Body of pancreas (tissue), 4 donors: Measurements from ENCODE around the gene LAP3. TPM values are rescaled to one million over a fixed set of nuclear protein-coding genes. Genes with fewer than 3 reads are reported as not detected.

ENCODE experiments used
- ATAC-seq: fragments of 150-250 bp; one replicate; pipeline ENCODE4 v1.9.1; 2016
- DNase-seq, 4 donors: peaks; one replicate each; pipeline ENCODE4 v3.0.0-alpha.2; 2019
- H3K27ac ChIP-seq, 4 donors: fragments of 200-600 bp; sonication (generic); 1 replicate in 3 of 4; 2 replicates in 1 of 4; pipeline versions ENCODE4 v1.5.1 to v1.6.1; 2016 to 2019; ENCODE audit warnings: mild to moderate bottlenecking in 1 of 4, mixed read lengths in 1 of 4, moderate library complexity in 1 of 4
- H3K27me3 ChIP-seq, 2 donors: fragments of 200-600 bp; sonication (generic); one replicate each; pipeline ENCODE4 v1.6.0; 2016; ENCODE audit warnings: mild to moderate bottlenecking in 1 of 2
- H3K36me3 ChIP-seq, 2 donors: fragments of 200-600 bp; sonication (generic); replicated peaks in 1 of 2; 2 replicates each; pipeline ENCODE4 v1.5.1; 2016; ENCODE audit warnings: low read depth in 2 of 2; ENCODE audit not compliant: insufficient read depth in 1 of 2
- H3K4me1 ChIP-seq: fragments of 200-600 bp; sonication (generic); one replicate; pipeline ENCODE4 v1.6.0; 2016
- H3K4me3 ChIP-seq, 2 donors: fragments of 200-600 bp; sonication (generic); 1 replicate in 1 of 2; 2 replicates in 1 of 2; pipeline ENCODE4 v1.5.1; 2016 to 2019
- H3K9me3 ChIP-seq, 3 donors: fragments of 200-600 bp; sonication (generic); 1 replicate in 2 of 3; 2 replicates in 1 of 3; pipeline ENCODE4 v1.5.1; 2016
- POLR2A ChIP-seq, 3 donors: fragments of 450-650 bp; IDR thresholded peaks; one replicate each; pipeline ENCODE4 v1.6.1; 2016; ENCODE audit warnings: antibody characterized with exemption in 3 of 3, mild to moderate bottlenecking in 2 of 3
- WGBS, 2 donors: methylation state at CpG; one replicate each; pipeline ENCODE4 v1.1.5; 2017; 5-methylcytosine and 5-hydroxymethylcytosine counted together
- intact Hi-C: fragments of 100-400 bp; cut with DNase I; formaldehyde crosslinking; loops from one replicate; pipeline ENCODE4 v1.15.1; 2023
- total RNA-seq, 2 donors: library from RNA; depleted of rRNA; stranded (reverse); fragments of >200 nt; gene quantifications; one replicate each; pipeline ENCODE4 v1.1.0, GENCODE V29; 2016
- TF ChIP-seq, protein P1 (sequence below), 7 experiments: fragments of 450-650 bp in 4 of 7; fragments of 200-600 bp in 3 of 7; sonication (generic) in 3 of 7; IDR thresholded peaks; one replicate each; pipeline ENCODE4 v1.5.1; 2016 to 2019; ENCODE audit warnings: antibody characterized with exemption in 7 of 7

LAP3 gene
- total RNA-seq: 10 to 100 TPM; 28.0 to 28.8 TPM

DNA sequence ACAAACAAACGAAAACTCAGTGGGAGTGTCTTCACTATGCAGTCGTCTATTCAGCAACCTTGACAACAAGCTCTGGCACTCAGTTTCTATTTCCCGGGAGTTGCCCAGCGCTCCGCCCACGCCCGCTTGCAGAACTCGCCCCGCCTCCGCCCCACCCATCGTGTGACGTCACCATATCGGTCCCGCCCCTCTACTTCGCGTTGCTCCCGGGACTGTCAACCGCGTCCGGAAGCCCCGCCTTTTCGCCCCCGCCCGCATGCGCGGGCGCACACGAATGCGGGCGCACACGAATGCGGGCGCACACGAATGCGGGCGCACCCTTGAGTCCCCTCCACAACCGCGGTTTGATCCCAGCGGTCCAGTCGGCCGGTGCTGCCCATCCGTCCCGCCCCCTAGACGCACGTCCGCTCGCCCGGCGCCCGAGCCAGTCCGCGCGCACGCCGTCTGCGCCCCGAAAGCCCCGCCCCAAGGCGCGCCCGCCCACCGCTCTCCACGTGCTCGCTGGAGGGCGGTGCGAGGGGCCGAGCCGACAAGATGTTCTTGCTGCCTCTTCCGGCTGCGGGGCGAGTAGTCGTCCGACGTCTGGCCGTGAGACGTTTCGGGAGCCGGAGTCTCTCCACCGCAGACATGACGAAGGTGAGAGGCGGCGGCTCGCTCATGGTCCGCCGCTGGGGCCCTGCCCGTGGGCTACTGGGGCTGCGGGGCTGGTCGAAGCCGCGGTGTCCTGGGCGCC lies at the start of gene LAP3:
Gene LAP3, plus strand, starts transcription at position 267 of the 733 bp plus-strand sequence. Its CDS starts 268 bp downstream, at position 535.
- no peaks in the 10 kb centered on the region for H3K27me3 ChIP-seq
- intact Hi-C loops: no loop called here
- H3K27ac ChIP-seq: peak within 1 kb of the TSS; percentile 80 to 90 (median 86)
- 0% methylated on average over 15 to 85 of the region's 91 CpGs for WGBS, 2 donors
- TF ChIP-seq, protein P1, sequence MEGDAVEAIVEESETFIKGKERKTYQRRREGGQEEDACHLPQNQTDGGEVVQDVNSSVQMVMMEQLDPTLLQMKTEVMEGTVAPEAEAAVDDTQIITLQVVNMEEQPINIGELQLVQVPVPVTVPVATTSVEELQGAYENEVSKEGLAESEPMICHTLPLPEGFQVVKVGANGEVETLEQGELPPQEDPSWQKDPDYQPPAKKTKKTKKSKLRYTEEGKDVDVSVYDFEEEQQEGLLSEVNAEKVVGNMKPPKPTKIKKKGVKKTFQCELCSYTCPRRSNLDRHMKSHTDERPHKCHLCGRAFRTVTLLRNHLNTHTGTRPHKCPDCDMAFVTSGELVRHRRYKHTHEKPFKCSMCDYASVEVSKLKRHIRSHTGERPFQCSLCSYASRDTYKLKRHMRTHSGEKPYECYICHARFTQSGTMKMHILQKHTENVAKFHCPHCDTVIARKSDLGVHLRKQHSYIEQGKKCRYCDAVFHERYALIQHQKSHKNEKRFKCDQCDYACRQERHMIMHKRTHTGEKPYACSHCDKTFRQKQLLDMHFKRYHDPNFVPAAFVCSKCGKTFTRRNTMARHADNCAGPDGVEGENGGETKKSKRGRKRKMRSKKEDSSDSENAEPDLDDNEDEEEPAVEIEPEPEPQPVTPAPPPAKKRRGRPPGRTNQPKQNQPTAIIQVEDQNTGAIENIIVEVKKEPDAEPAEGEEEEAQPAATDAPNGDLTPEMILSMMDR (IDR thresholded peaks at IDR 0.05): no peak
- peak; percentile 91 to 96 (median 95) for TF ChIP-seq POLR2A (IDR thresholded peaks at IDR 0.05)
- H3K36me3 ChIP-seq: peaks cover 0 to 4% of the 10 kb centered on the region in 2 donors
- DNase-seq (peak; percentile 97 to 99 (median 98)), ATAC-seq (peak; percentile 97)
- peaks cover 19% of the 10 kb centered on the region for H3K4me1 ChIP-seq
- no peaks in the 10 kb centered on the region for H3K9me3 ChIP-seq
- H3K4me3 ChIP-seq: peak within 1 kb of the TSS; percentile 62 to 76

DNA sequence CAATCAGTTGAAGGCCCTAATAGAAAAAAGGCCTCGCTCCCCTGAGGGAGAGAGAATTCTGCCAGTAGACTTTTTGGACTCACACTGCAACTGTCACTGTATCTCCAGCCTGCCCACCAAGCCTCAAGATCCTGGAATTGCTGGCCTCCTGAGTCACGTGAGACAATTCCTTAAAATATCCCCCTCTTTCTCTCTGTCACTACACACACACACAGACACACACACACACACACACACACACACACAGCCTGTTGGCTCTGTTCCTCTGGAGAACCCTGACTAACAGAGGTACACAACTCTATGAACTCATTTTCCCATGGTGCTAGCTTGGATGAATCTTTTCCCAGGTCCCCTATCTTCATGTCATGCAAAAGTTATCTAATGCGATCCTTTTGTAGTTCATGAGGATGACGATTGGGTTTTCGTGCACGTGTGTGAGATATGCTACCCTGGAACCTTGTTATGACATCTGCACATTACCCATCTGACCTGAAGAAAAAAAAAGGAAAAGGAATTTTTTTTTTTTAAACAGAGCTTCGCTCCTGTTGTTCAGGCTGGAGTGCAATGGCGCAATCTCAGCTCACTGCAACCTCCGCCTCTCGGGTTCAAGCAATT lies 48.3 kb upstream of the LAP3 start:
- DNase-seq: no peak
- Histone ChIP-seq H3K4me3 (no peak overlapping the region), H3K27ac (no peak overlapping the region), H3K9me3 (no peaks in the 10 kb centered on the region), H3K4me1 (no peaks in the 10 kb centered on the region), H3K27me3 (no peaks in the 10 kb centered on the region), H3K36me3 (no peaks in the 10 kb centered on the region)
- no peak for ATAC-seq
- TF ChIP-seq, protein P1 (IDR thresholded peaks at IDR 0.05): no peak
- TF ChIP-seq POLR2A (IDR thresholded peaks at IDR 0.05): no peak
- 82 to 86% methylated on average over 10 of the region's 10 CpGs for WGBS, 2 donors
- intact Hi-C loops: no loop called here

DNA sequence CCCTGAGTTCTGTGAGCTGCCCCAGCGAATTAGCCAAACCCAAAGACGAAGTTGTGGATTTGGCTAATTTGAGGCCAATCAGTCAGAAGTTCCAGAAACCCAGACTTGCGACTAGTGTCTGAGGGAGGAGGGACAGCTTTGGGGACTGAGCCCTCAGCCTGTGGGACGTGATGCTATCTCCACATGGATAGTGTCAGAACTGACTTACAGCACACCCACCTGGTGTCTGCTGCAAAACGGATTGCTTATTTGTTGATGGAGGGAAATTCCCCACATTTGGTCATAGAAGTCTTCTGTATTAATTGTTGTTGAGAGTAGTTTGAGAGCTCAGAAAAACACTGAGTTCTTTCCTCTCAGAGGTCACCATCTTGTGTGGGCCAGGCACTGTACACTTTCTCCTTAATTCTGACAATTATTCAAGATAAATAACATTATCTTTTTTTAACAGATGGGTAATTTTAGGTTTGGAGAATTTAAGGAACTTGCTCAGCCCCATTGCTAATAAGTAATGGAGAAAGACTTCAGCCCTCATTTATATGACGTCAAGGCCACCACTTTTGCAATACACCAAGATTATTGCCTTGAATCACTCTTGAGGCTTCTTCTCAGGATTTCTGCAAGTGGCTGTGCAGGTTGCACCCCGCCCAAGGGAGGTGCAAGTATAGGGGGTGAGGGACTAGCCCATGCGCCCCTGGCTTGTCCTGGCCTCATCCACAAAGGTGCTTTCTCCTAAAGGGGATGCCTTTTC lies 45.3 kb upstream of the LAP3 start:
- no peaks in the 10 kb centered on the region for H3K9me3 ChIP-seq
- intact Hi-C loops: no loop called here
- no peaks in the 10 kb centered on the region for H3K36me3 ChIP-seq
- 46 to 58% methylated on average over 8 of the region's 8 CpGs for WGBS, 2 donors
- H3K27ac ChIP-seq: no peak overlapping the region
- no peak for DNase-seq
- ATAC-seq: no peak
- H3K4me1 ChIP-seq: no peaks in the 10 kb centered on the region
- no peak overlapping the region for H3K4me3 ChIP-seq
- no peaks in the 10 kb centered on the region for H3K27me3 ChIP-seq
- TF ChIP-seq POLR2A (IDR thresholded peaks at IDR 0.05): no peak
- TF ChIP-seq, protein P1 (IDR thresholded peaks at IDR 0.05): no peak

DNA sequence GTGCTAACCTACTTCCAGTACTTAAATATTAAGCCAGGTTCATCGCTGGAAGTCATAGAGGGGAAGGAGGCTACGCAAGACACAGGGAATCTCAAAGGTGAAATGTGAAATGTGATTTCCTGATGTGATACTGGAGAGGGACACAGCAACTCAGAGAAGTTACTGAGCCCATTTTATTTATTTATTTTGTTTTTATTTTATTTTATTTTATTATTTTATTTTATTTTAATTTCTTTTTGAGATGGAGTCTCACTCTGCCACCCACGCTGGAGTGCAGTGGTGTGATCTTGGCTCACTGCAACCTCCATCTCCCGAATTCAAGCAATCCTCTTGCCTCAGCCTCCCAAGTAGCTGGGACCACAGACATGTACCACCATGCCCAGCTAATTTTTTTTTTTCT lies 42.3 kb upstream of the LAP3 start:
- H3K4me1 ChIP-seq: no peaks in the 10 kb centered on the region
- no peak overlapping the region for H3K4me3 ChIP-seq
- H3K36me3 ChIP-seq: no peaks in the 10 kb centered on the region
- no peak overlapping the region for H3K27ac ChIP-seq
- TF ChIP-seq, protein P1 (IDR thresholded peaks at IDR 0.05): no peak
- no peak for TF ChIP-seq POLR2A (IDR thresholded peaks at IDR 0.05)
- no peak for ATAC-seq
- H3K27me3 ChIP-seq: no peaks in the 10 kb centered on the region
- 89 to 93% methylated on average over 4 of the region's 4 CpGs for WGBS, 2 donors
- intact Hi-C loops: no loop called here
- no peak for DNase-seq
- no peaks in the 10 kb centered on the region for H3K9me3 ChIP-seq
